Esophagus muscularis mucosa (tissue), 2 donors: Measurements from ENCODE around the gene SH3YL1.

Experiments used
- POLR2A ChIP-seq: fragments of 450-650 bp; IDR thresholded peaks from one replicate; pipeline ENCODE4 v1.6.1; 2017; ENCODE audit warnings: antibody characterized with exemption, moderate library complexity, mild to moderate bottlenecking, low read depth
- POLR2AphosphoS5 ChIP-seq, 2 donors: sonication (generic); formaldehyde crosslinking; IDR thresholded peaks; one replicate each; pipeline ENCODE4 v1.6.1; 2017; ENCODE audit warnings: antibody characterized with exemption in 2 of 2

GRCh38 chr2:289362-290089 lies 25.7 kb upstream of the SH3YL1 start:
- TF ChIP-seq POLR2AphosphoS5 (IDR thresholded peaks at IDR 0.05) = no peak
- TF ChIP-seq POLR2A = no peak
